IMR-90 (cell line): ENCODE measurements around the gene MPRIP. TPM values are rescaled to one million over a fixed set of nuclear protein-coding genes. Genes with fewer than 3 reads are reported as not detected.

Source experiments
- ATAC-seq: fragments of 200-7000 bp; cut with Tn5 transposase; 2 replicates; pipeline ENCODE4 v1.9.1; 2020; ENCODE audit warnings: low read depth, mild to moderate bottlenecking, moderate library complexity
- BruUV-seq: library from RNA; stranded (reverse); fragments of 400-500 nt; replicated peaks from 2 replicates; lab custom pipeline; 2021; lab: Mats Ljungman, UMichigan
- CTCF ChIA-PET: fragments of 300-600 bp; formaldehyde crosslinking; extraction: SDS; loops from one replicate; lab custom pipeline; 2021; ENCODE audit warnings: antibody characterized with exemption; lab: Yijun Ruan, JAX
- POLR2A ChIA-PET: fragments of 300-600 bp; sonication (Branson Sonifier 250); formaldehyde crosslinking; loops from one replicate; lab custom pipeline; 2022; ENCODE audit warnings: antibody characterized with exemption; ENCODE audit not compliant: unreplicated experiment; lab: Charles Lee
- DNase-seq: peaks from one replicate; pipeline ENCODE4 v3.0.0; 2013
- H2AFZ ChIP-seq: replicated peaks from 2 replicates; pipeline ENCODE3; 2013; ENCODE audit warnings: low read length, mild to moderate bottlenecking; ENCODE audit not compliant: poor library complexity
- H2AK5ac ChIP-seq: 2 replicates; pipeline ENCODE4 v1.6.1; 2013; ENCODE audit warnings: low read depth, low read length, inconsistent platforms
- H2AK9ac ChIP-seq: replicated peaks from 2 replicates; pipeline ENCODE3; 2013; ENCODE audit warnings: mild to moderate bottlenecking, low read depth, low read length, moderate library complexity; ENCODE audit not compliant: poor library complexity
- H2BK120ac ChIP-seq: 2 replicates; pipeline ENCODE4 v1.6.1; 2013; ENCODE audit warnings: low read depth, low read length, inconsistent platforms
- H2BK15ac ChIP-seq: 3 replicates; pipeline ENCODE4 v1.6.1; 2013; ENCODE audit warnings: low read depth, low read length, inconsistent platforms
- H2BK20ac ChIP-seq: 2 replicates; pipeline ENCODE4 v1.6.1; 2013; ENCODE audit warnings: low read depth, mild to moderate bottlenecking, inconsistent platforms, low read length, moderate library complexity
- H2BK5ac ChIP-seq: 2 replicates; pipeline ENCODE4 v1.6.1; 2013; ENCODE audit warnings: mild to moderate bottlenecking, low read depth, low read length, inconsistent platforms; ENCODE audit not compliant: poor library complexity, severe bottlenecking
- H3K14ac ChIP-seq: replicated peaks from 2 replicates; pipeline ENCODE4 v1.6.1; 2013; ENCODE audit warnings: low read depth, low read length, inconsistent platforms
- H3K18ac ChIP-seq: 2 replicates; pipeline ENCODE4 v1.6.1; 2013; ENCODE audit warnings: low read depth, low read length, control low read depth
- H3K23ac ChIP-seq: 2 replicates; pipeline ENCODE4 v1.6.1; 2013; ENCODE audit warnings: low read depth, low read length, inconsistent platforms
- H3K27ac ChIP-seq: 2 replicates; pipeline ENCODE4 v1.5.1; 2013; ENCODE audit warnings: mild to moderate bottlenecking, control low read depth, low read length; ENCODE audit not compliant: insufficient read depth
- H3K27me3 ChIP-seq: 2 replicates; pipeline ENCODE4 v1.6.1; 2013; ENCODE audit warnings: low read length; ENCODE audit not compliant: control insufficient read depth, insufficient read depth
- H3K36me3 ChIP-seq: 2 replicates; pipeline ENCODE4 v1.6.1; 2013; ENCODE audit warnings: low read length, mixed read lengths; ENCODE audit not compliant: control insufficient read depth, insufficient read depth
- H3K4ac ChIP-seq: 2 replicates; pipeline ENCODE4 v1.6.1; 2013; ENCODE audit warnings: low read depth, low read length, inconsistent platforms
- H3K4me1 ChIP-seq: 2 replicates; pipeline ENCODE4 v1.6.1; 2013; ENCODE audit warnings: low read length, mixed read lengths; ENCODE audit not compliant: control insufficient read depth, insufficient read depth
- H3K4me2 ChIP-seq: 2 replicates; pipeline ENCODE4 v1.6.1; 2013; ENCODE audit warnings: low read depth, mild to moderate bottlenecking, control low read depth, low read length, moderate library complexity
- H3K4me3 ChIP-seq: 2 replicates; pipeline ENCODE4 v1.5.1; 2013; ENCODE audit warnings: low read depth, mild to moderate bottlenecking, control low read depth, low read length, moderate library complexity; ENCODE audit not compliant: insufficient read depth
- H3K56ac ChIP-seq: 2 replicates; pipeline ENCODE4 v1.6.1; 2013; ENCODE audit warnings: low read length, inconsistent platforms; ENCODE audit not compliant: insufficient read depth; ENCODE audit errors: extremely low read depth
- H3K79me1 ChIP-seq, 2 experiments: 2 replicates each; pipeline ENCODE4 v1.6.1; 2013; ENCODE audit warnings: low read length in 2 of 2, inconsistent platforms in 1 of 2, low read depth in 1 of 2
- H3K9ac ChIP-seq: 2 replicates; pipeline ENCODE4 v1.6.1; 2013; ENCODE audit warnings: low read depth, low read length, control low read depth
- H3K9me1 ChIP-seq: 2 replicates; pipeline ENCODE4 v1.6.1; 2013; ENCODE audit warnings: low read length, inconsistent platforms; ENCODE audit not compliant: insufficient read depth
- H3K9me3 ChIP-seq: 2 replicates; pipeline ENCODE4 v1.6.1; 2013; ENCODE audit warnings: low read length; ENCODE audit not compliant: control insufficient read depth, insufficient read depth
- H4K20me1 ChIP-seq: 2 replicates; pipeline ENCODE4 v1.6.1; 2013; ENCODE audit warnings: low read length, inconsistent platforms; ENCODE audit not compliant: insufficient read depth
- H4K5ac ChIP-seq: 2 replicates; pipeline ENCODE4 v1.6.1; 2013; ENCODE audit warnings: mild to moderate bottlenecking, low read depth, low read length, control low read depth
- H4K8ac ChIP-seq, 2 experiments: 2 replicates each; pipeline ENCODE4 v1.6.1; 2013; ENCODE audit warnings: low read depth in 2 of 2, low read length in 2 of 2, control low read depth in 1 of 2, inconsistent platforms in 1 of 2
- H4K91ac ChIP-seq: 2 replicates; pipeline ENCODE4 v1.6.1; 2013; ENCODE audit warnings: low read depth, low read length, inconsistent platforms; ENCODE audit not compliant: insufficient read depth
- CEBPB ChIP-seq: IDR thresholded peaks from 2 replicates; pipeline ENCODE4 v1.6.1; 2012; ENCODE audit warnings: low read depth, low read length, improper control_type of control experiment
- CHD1 ChIP-seq: IDR thresholded peaks from 2 replicates; pipeline ENCODE4 v1.6.1; 2012; ENCODE audit warnings: low read depth, low read length, improper control_type of control experiment
- FOS ChIP-seq: fragments of 150-350 bp; IDR thresholded peaks from 2 replicates; pipeline ENCODE4 v1.6.1; 2016; ENCODE audit warnings: low read depth, low read length
- MAZ ChIP-seq: IDR thresholded peaks from 2 replicates; pipeline ENCODE4 v1.6.1; 2012; ENCODE audit warnings: low read depth, mild to moderate bottlenecking, low read length, improper control_type of control experiment, moderate library complexity, borderline replicate concordance
- MXI1 ChIP-seq: IDR thresholded peaks from 2 replicates; pipeline ENCODE4 v1.6.1; 2012; ENCODE audit warnings: low read depth, mild to moderate bottlenecking, low read length, moderate library complexity, borderline replicate concordance
- NFE2L2 ChIP-seq: fragments of 150-350 bp; IDR thresholded peaks from 2 replicates; pipeline ENCODE4 v1.6.1; 2016; ENCODE audit warnings: low read depth, mild to moderate bottlenecking, low read length
- RAD21 ChIP-seq: IDR thresholded peaks from 2 replicates; pipeline ENCODE4 v1.6.1; 2012; ENCODE audit warnings: low read length, improper control_type of control experiment
- RCOR1 ChIP-seq: IDR thresholded peaks from 2 replicates; pipeline ENCODE4 v1.6.1; 2012; ENCODE audit warnings: mild to moderate bottlenecking, low read length, improper control_type of control experiment; ENCODE audit not compliant: insufficient replicate concordance
- SMC3 ChIP-seq: fragments of 150-350 bp; IDR thresholded peaks from 2 replicates; pipeline ENCODE4 v1.6.1; 2016; ENCODE audit warnings: low read depth, mild to moderate bottlenecking, antibody characterized with exemption, low read length, moderate library complexity
- WGBS, 2 experiments: methylation state at CpG; one replicate each; pipeline versions ENCODE4 v1.1.5 to v1.1.7; 2013; ENCODE audit warnings: missing lambda C conversion rate in 2 of 2; ENCODE audit not compliant: insufficient read length in 1 of 2; ENCODE audit errors: extremely low coverage in 2 of 2; 5-methylcytosine and 5-hydroxymethylcytosine counted together
- dilution Hi-C: fragments of 300-500 bp; cut with HindIII; formaldehyde crosslinking; loops from one replicate; pipeline ENCODE4 v1.14.3; 2018; ENCODE audit warnings: low sequenced_read_pairs; ENCODE audit not compliant: unreplicated experiment
- in situ Hi-C: fragments of 300-500 bp; cut with MboI; formaldehyde crosslinking; loops from 3 replicates; pipeline ENCODE4 v1.14.3; 2019; ENCODE audit warnings: low sequenced_read_pairs, inconsistent platforms, mixed read lengths
- intact Hi-C: fragments of 100-400 bp; cut with micrococcal nuclease; formaldehyde crosslinking; loops from 2 replicates; pipeline ENCODE4 v1.10.0; 2022
- polyA plus RNA-seq, 3 experiments: library from polyadenylated mRNA; depleted of rRNA; stranded (reverse); fragments of >200 nt; gene quantifications; 2 replicates each; pipeline ENCODE4 v1.2.3, GENCODE V29; 2012; ENCODE audit warnings: low replicate concordance in 1 of 3
- total RNA-seq: library from RNA; depleted of rRNA; stranded (reverse); fragments of >200 nt; gene quantifications from 2 replicates; pipeline ENCODE4 v1.2.3, GENCODE V29; 2012
- TF ChIP-seq, protein P1 (sequence below): conservative IDR thresholded peaks from 2 replicates; pipeline ENCODE4 v1.5.1; 2012; ENCODE audit warnings: mild to moderate bottlenecking, low read depth, low read length, improper control_type of control experiment

MPRIP gene
- total and polyA plus RNA-seq, 2 of the 4 experiments (the other 2 are of a cell fraction): 111 to 149 TPM

DNA sequence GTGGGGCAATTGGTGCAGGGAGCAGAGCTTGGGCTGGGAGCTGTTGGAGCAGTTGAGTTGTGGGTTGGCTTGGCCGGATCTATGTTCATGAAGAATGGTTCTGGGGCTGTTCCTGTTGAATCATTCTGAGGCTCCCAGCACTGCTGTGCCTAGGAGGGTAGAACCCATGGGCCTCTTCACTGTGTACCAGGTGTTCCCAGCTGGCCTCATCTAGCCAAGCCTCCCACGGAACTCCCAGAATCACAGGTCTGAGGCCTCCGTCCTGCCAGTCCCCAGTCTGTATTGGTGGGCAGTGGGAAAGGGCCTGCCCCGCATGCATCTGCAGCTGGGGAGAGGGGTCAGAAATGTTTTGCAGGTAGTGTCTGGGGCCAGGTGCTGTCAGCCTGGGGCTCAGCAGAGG, 74.1 kb downstream of the MPRIP start:
- peaks cover 33% of the 10 kb centered on the region for H3K4me1 ChIP-seq
- TF ChIP-seq CEBPB: no peak
- no peak for TF ChIP-seq SMC3
- TF ChIP-seq, protein P1, sequence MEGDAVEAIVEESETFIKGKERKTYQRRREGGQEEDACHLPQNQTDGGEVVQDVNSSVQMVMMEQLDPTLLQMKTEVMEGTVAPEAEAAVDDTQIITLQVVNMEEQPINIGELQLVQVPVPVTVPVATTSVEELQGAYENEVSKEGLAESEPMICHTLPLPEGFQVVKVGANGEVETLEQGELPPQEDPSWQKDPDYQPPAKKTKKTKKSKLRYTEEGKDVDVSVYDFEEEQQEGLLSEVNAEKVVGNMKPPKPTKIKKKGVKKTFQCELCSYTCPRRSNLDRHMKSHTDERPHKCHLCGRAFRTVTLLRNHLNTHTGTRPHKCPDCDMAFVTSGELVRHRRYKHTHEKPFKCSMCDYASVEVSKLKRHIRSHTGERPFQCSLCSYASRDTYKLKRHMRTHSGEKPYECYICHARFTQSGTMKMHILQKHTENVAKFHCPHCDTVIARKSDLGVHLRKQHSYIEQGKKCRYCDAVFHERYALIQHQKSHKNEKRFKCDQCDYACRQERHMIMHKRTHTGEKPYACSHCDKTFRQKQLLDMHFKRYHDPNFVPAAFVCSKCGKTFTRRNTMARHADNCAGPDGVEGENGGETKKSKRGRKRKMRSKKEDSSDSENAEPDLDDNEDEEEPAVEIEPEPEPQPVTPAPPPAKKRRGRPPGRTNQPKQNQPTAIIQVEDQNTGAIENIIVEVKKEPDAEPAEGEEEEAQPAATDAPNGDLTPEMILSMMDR: no peak
- TF ChIP-seq CHD1: no peak
- no peak for TF ChIP-seq MXI1
- no peak for TF ChIP-seq RCOR1
- no peak for TF ChIP-seq NFE2L2
- TF ChIP-seq RAD21: no peak
- TF ChIP-seq MAZ: no peak
- no peak for TF ChIP-seq FOS
- peaks cover 100% of the 10 kb centered on the region for H4K20me1 ChIP-seq
- no peak overlapping the region for H2AK5ac ChIP-seq
- DNase-seq (no peak), ATAC-seq (no peak)
- no peaks in the 10 kb centered on the region for H3K36me3 ChIP-seq
- no peak overlapping the region for H2AK9ac ChIP-seq
- H3K14ac ChIP-seq: no peak overlapping the region
- in situ Hi-C loops (no loop called here), dilution Hi-C loops (no loop called here), intact Hi-C loops (no loop called here)
- H3K9me3 ChIP-seq: no peaks in the 10 kb centered on the region
- ChIA-PET POLR2A (no interaction called here), CTCF (no interaction called here)
- H3K4ac ChIP-seq: no peak overlapping the region
- H3K56ac ChIP-seq: no peak overlapping the region
- H4K8ac ChIP-seq: no peak overlapping the region
- no peak overlapping the region for H3K23ac ChIP-seq
- H2BK120ac ChIP-seq: no peak overlapping the region
- no peak overlapping the region for H4K5ac ChIP-seq
- H3K18ac ChIP-seq: no peak overlapping the region
- H3K4me3 ChIP-seq: no peak overlapping the region
- WGBS, 2 experiments: no CpG with 5 or more reads among the region's 4 CpGs
- H2BK20ac ChIP-seq: no peak overlapping the region
- H3K9me1 ChIP-seq: peaks cover 78% of the 10 kb centered on the region
- no peak overlapping the region for H4K91ac ChIP-seq
- no peak overlapping the region for H2BK5ac ChIP-seq
- H3K4me2 ChIP-seq: no peak overlapping the region
- no TSS peak for BruUV-seq
- H2BK15ac ChIP-seq: no peak overlapping the region
- peak overlapping the region; percentile 7 for H2AFZ ChIP-seq
- peaks cover 43 to 100% of the 10 kb centered on the region in 2 experiments for H3K79me1 ChIP-seq
- no peaks in the 10 kb centered on the region for H3K27me3 ChIP-seq
- no peak overlapping the region for H3K27ac ChIP-seq
- no peak overlapping the region for H3K9ac ChIP-seq
